HepG2 (cell line): ENCODE measurements around the gene SCNM1. TPM values are rescaled to one million over a fixed set of nuclear protein-coding genes. Genes with fewer than 3 reads are reported as not detected.
A peak's percentile ranks its signal among the peaks of the same experiment; 100 is the strongest.

Experiments
- ATAC-seq: fragments of 200-7000 bp; cut with Tn5 transposase; 3 replicates; pipeline ENCODE4 v1.9.1; 2020; ENCODE audit warnings: mild to moderate bottlenecking, moderate library complexity
- BruUV-seq: library from RNA; stranded (reverse); fragments of 400-500 nt; replicated peaks from 2 replicates; lab custom pipeline; 2021; lab: Mats Ljungman, UMichigan
- CTCF ChIA-PET: fragments of 300-600 bp; formaldehyde crosslinking; extraction: SDS; loops from one replicate; lab custom pipeline; 2021; ENCODE audit warnings: low total read pairs, inconsistent platforms, low intra/inter-chr PET ratio; lab: Yijun Ruan, JAX
- POLR2A ChIA-PET: fragments of 350-600 bp; sonication (Branson Sonifier 250); formaldehyde crosslinking; loops from one replicate; lab custom pipeline; 2020; ENCODE audit warnings: antibody characterized with exemption, inconsistent platforms; lab: Yijun Ruan, JAX
- DNase-seq: peaks from one replicate; pipeline ENCODE4 v3.0.0-alpha.2; 2015; ENCODE audit warnings: low spot score
- FAIRE-seq: peaks from 3 replicates; lab custom pipeline; 2011; peaks lifted over from hg19 to GRCh38; lab: Jason Lieb, UNC
- H2AFZ ChIP-seq: one replicate; pipeline ENCODE4 v1.6.1; 2011; ENCODE audit warnings: low read length, inconsistent platforms
- H3K27ac ChIP-seq: fragments of 300-600 bp; 3 replicates; pipeline ENCODE4 v1.8.0; 2011; ENCODE audit warnings: mixed run types, mild to moderate bottlenecking, mixed read lengths, low read length, inconsistent platforms; ENCODE audit not compliant: insufficient read depth; ENCODE audit errors: extremely low read length
- H3K27me3 ChIP-seq, 2 experiments: fragments of 200-600 bp in 1 of 2; 2 replicates in 1 of 2; 3 replicates in 1 of 2; pipeline versions ENCODE4 v1.6.0 to v1.8.0; 2011; ENCODE audit warnings: low read length in 2 of 2, mild to moderate bottlenecking in 2 of 2, moderate library complexity in 2 of 2, inconsistent platforms in 1 of 2; ENCODE audit not compliant: insufficient read depth in 2 of 2, control insufficient read depth in 1 of 2
- H3K36me3 ChIP-seq, 2 experiments: fragments of 200-600 bp in 1 of 2; replicated peaks in 1 of 2; 2 replicates in 1 of 2; 3 replicates in 1 of 2; pipeline versions ENCODE4 v1.5.1 to v1.8.0; 2011; ENCODE audit warnings: low read length in 2 of 2, inconsistent platforms in 1 of 2; ENCODE audit not compliant: insufficient read depth in 2 of 2, control insufficient read depth in 1 of 2
- H3K4me1 ChIP-seq: 2 replicates; pipeline ENCODE4 v1.5.1; 2012; ENCODE audit warnings: low read length, inconsistent platforms; ENCODE audit not compliant: insufficient read depth
- H3K4me2 ChIP-seq: 2 replicates; pipeline ENCODE4 v1.6.0; 2011; ENCODE audit warnings: low read depth, low read length, inconsistent platforms
- H3K4me3 ChIP-seq, 3 experiments: fragments of 200-600 bp in 1 of 3; sonication (generic), shearing (Covaris generic) in 1 of 3; replicated peaks in 1 of 3; 2 replicates each; pipeline ENCODE4 v1.5.1; 2011 to 2016; ENCODE audit warnings: low read length in 3 of 3, inconsistent platforms in 2 of 3, low read depth in 2 of 3, mild to moderate bottlenecking in 2 of 3, control low read depth in 1 of 3, mixed read lengths in 1 of 3; ENCODE audit not compliant: insufficient read depth in 1 of 3
- H3K79me2 ChIP-seq: one replicate; pipeline ENCODE4 v1.6.1; 2011; ENCODE audit warnings: low read length, inconsistent platforms; ENCODE audit not compliant: insufficient read depth
- H3K9ac ChIP-seq: 2 replicates; pipeline ENCODE4 v1.6.0; 2011; ENCODE audit warnings: mild to moderate bottlenecking, low read depth, low read length, inconsistent platforms; ENCODE audit not compliant: insufficient read depth
- H3K9me3 ChIP-seq: 2 replicates; pipeline ENCODE4 v1.5.1; 2012; ENCODE audit warnings: mild to moderate bottlenecking, low read length
- H4K20me1 ChIP-seq: 2 replicates; pipeline ENCODE4 v1.6.0; 2011; ENCODE audit warnings: inconsistent platforms, mild to moderate bottlenecking, low read length, moderate library complexity; ENCODE audit not compliant: insufficient read depth
- ATF7 ChIP-seq, 2 experiments: fragments of 450-650 bp in 1 of 2; sonication (generic) in 1 of 2; formaldehyde crosslinking in 1 of 2; IDR thresholded peaks; 2 replicates each; pipeline versions ENCODE4 v1.4.0 to v1.6.1; 2016 to 2020; ENCODE audit warnings: antibody characterized with exemption in 1 of 2, mild to moderate bottlenecking in 1 of 2, missing genetic modification reagents in 1 of 2
- EZH2 ChIP-seq: conservative IDR thresholded peaks from 2 replicates; pipeline ENCODE4 v1.6.1; 2012; ENCODE audit warnings: mild to moderate bottlenecking, low read depth, low read length, moderate library complexity
- HDAC2 ChIP-seq: sonication (generic); formaldehyde crosslinking; IDR thresholded peaks from 2 replicates; pipeline ENCODE4 v1.4.0; 2020; ENCODE audit warnings: missing genetic modification reagents
- NCOA2 ChIP-seq: sonication (generic); formaldehyde crosslinking; IDR thresholded peaks from 2 replicates; pipeline ENCODE4 v1.8.0; 2022; ENCODE audit warnings: inconsistent platforms
- SRF ChIP-seq: IDR thresholded peaks from 2 replicates; pipeline ENCODE4 v1.6.1; 2011; ENCODE audit warnings: mild to moderate bottlenecking, low read depth, low read length, moderate library complexity
- ZBTB21 ChIP-seq: sonication (generic); formaldehyde crosslinking; IDR thresholded peaks from 2 replicates; pipeline ENCODE4 v1.4.0; 2020; ENCODE audit warnings: missing genetic modification reagents
- ZFP1 ChIP-seq: IDR thresholded peaks from 2 replicates; pipeline ENCODE4 v1.6.1; 2016
- ZMYM3 ChIP-seq: sonication (generic); formaldehyde crosslinking; IDR thresholded peaks from 2 replicates; pipeline ENCODE4 v1.5.1; 2020; ENCODE audit warnings: mild to moderate bottlenecking, missing genetic modification reagents
- ZNF20 ChIP-seq: sonication (generic); formaldehyde crosslinking; IDR thresholded peaks from 2 replicates; pipeline ENCODE4 v1.4.0; 2020; ENCODE audit warnings: mild to moderate bottlenecking, moderate library complexity, missing genetic modification reagents
- ZNF34 ChIP-seq: sonication (generic); formaldehyde crosslinking; IDR thresholded peaks from 2 replicates; pipeline ENCODE4 v1.4.0; 2020; ENCODE audit warnings: mild to moderate bottlenecking, missing genetic modification reagents, borderline replicate concordance
- ZNF883 ChIP-seq: sonication (generic); formaldehyde crosslinking; IDR thresholded peaks from 2 replicates; pipeline ENCODE4 v1.5.1; 2020; ENCODE audit warnings: mild to moderate bottlenecking, missing genetic modification reagents; ENCODE audit errors: not compliant biosample characterization
- ZSCAN31 ChIP-seq: sonication (generic); formaldehyde crosslinking; IDR thresholded peaks from 2 replicates; pipeline ENCODE4 v1.5.0; 2020; ENCODE audit warnings: low read depth, mild to moderate bottlenecking, missing genetic modification reagents
- WGBS: methylation state at CpG from one replicate; pipeline ENCODE4 v1.1.6; 2017; ENCODE audit warnings: low lambda C conversion rate; 5-methylcytosine and 5-hydroxymethylcytosine counted together
- in situ Hi-C: cut with HindIII; loops from 2 replicates; pipeline ENCODE4 v1.10.0; 2017; ENCODE audit warnings: low pct_unique_long_range_greater_than_20kb; ENCODE audit not compliant: extremely low pct_ligation_motif_present
- intact Hi-C: fragments of 100-400 bp; cut with micrococcal nuclease; formaldehyde crosslinking; loops from one replicate; pipeline ENCODE4 v1.10.0; 2022; ENCODE audit not compliant: unreplicated experiment
- polyA plus RNA-seq, 8 experiments: library from polyadenylated mRNA; depleted of rRNA in 3 of 8; stranded (reverse) in 7 of 8; unstranded in 1 of 8; fragments of >200 nt; fragmentation: Illumina TruSeq in 4 of 8; extraction: Trizol in 4 of 8; gene quantifications; 2 replicates each; pipeline versions ENCODE4 v1.2.1 to v1.2.3, GENCODE V29; 2011 to 2016; ENCODE audit warnings: low read depth in 4 of 8, missing spikeins in 1 of 8, mixed read lengths in 1 of 8; ENCODE audit not compliant: insufficient read depth in 1 of 8
- total RNA-seq, 5 experiments: library from RNA; depleted of rRNA; stranded (reverse); fragments of >200 nt; fragmentation: Illumina TruSeq; extraction: Trizol; gene quantifications; 2 replicates each; pipeline ENCODE4 v1.2.3, GENCODE V29; 2016; ENCODE audit warnings: low read depth in 1 of 5

SCNM1 gene
- total and polyA plus RNA-seq, 2 of the 13 experiments (the other 11 are each of a cell fraction or from before 2014, with no cell fraction given), result 16.3 to 31.5 TPM

- H3K79me2 ChIP-seq, result peaks cover 17% of the 10 kb centered on the region
- H3K4me3 ChIP-seq, result peak overlapping the region; percentile 91 to 94 (median 93); a peak in 5 of 6 replicates
- H2AFZ ChIP-seq, result no peak overlapping the region
- CTCF ChIA-PET, result no interaction called here
- H4K20me1 ChIP-seq, result no peaks in the 10 kb centered on the region
- no peaks in the 10 kb centered on the region for H3K9me3 ChIP-seq
- in situ Hi-C loops, result no loop called here
- H3K4me2 ChIP-seq, result peak overlapping the region; percentile 83
- H3K9ac ChIP-seq, result peak overlapping the region; percentile 93; the same call in 1 of the 2 replicates
- H3K36me3 ChIP-seq, result peaks cover 3 to 5% of the 10 kb centered on the region in 2 experiments; a peak in 3 of 5 replicates
- FAIRE-seq, result no peak
- no peak overlapping the region for H3K27ac ChIP-seq
- H3K4me1 ChIP-seq, result peaks cover 25% of the 10 kb centered on the region
- TF ChIP-seq HDAC2 (CRISPR knock-in tag) (no peak), SRF (no peak), ZFP1 (CRISPR knock-in tag) (no peak), ZNF20 (CRISPR knock-in tag) (no peak), ZSCAN31 (no peak), ZMYM3 (CRISPR knock-in tag) (no peak), ZNF883 (no peak), NCOA2 (CRISPR knock-in tag) (no peak), ZBTB21 (CRISPR knock-in tag) (no peak), ATF7 (IDR thresholded peaks at IDR 0.05) (no peak), ATF7 (CRISPR knock-in tag; IDR thresholded peaks at IDR 0.05) (no peak), EZH2 (no peak), ZNF34 (CRISPR knock-in tag) (no peak)
- TF ChIP-seq, all 625 proteins: peak for 0
- POLR2A ChIA-PET, result interaction anchor here (1.0 to 2.8 kb wide), 3 partner anchors 23 to 32 kb away, joined by 4 to 14 read pairs (median 5); partner anchors contain the start of gene VPS72
- DNase-seq (no peak), ATAC-seq (no peak)
- BruUV-seq, result no TSS peak
- WGBS, result 92% methylated on average over 6 of the region's 6 CpGs
- intact Hi-C loops, result no loop called here
- H3K27me3 ChIP-seq, result peaks cover 0 to 5% of the 10 kb centered on the region in 2 experiments; a peak in 2 of 5 replicates
These were observed 1.2 kb downstream of the SCNM1 start for GRCh38 chr1:151167116-151167515.
